ENCODE measurements around the gene FAM47E. TPM values are rescaled to one million over a fixed set of nuclear protein-coding genes. Genes with fewer than 3 reads are reported as not detected.

The FAM47E gene
- total and polyA plus RNA-seq, 9 of the 15 experiments (the other 6 are each of a cell fraction or from before 2014, with no cell fraction given), result 3.7 to 15.6 (median 6.4) TPM

DNA sequence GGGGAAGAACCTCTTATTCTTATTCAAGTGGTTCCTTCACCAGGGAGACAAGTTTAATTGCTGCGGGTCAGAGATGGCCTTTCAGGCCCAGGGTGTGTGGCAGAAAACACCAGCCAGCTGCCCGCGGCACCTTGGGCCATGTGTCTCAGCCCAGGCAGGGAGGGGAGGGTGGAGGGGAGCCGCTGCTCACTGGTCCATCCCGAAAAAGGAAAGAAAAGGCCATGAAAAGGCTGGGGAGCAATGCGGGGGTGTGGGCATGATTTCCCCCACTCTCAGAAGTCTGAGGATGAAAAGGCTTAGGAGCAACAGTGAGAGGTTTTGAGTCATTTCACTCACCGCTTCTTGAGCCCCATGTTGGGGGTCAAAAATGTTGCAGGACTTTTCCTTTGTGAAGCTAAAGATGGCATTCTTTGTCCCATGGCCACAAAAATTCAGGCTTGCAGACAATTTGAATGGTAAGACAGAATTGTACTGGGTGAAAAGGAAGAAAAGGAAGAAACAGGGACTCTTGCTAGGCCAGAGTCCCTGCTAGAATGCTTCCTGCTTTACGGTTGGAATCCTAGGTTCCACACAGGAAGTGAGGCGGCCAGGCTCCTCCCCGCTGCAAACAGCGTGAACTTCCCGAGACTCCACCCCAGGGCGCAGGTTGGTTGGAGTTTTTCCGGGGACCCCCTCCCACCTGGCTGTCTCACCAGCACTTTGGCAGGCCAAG, 17.4 kb upstream of the FAM47E start (continued):
- TF ChIP-seq ZNF586 (CRISPR knock-in tag; conservative IDR thresholded peaks at IDR 0.05) (no peak), BRD9 (IDR thresholded peaks at IDR 0.05; ENCODE audit: low read depth, partially characterized antibody) (no peak), CXXC5 (CRISPR knock-in tag; IDR thresholded peaks at IDR 0.05) (peak; percentile 43; the same call in 1 of the 2 replicates), ZNF184 (CRISPR knock-in tag; IDR thresholded peaks at IDR 0.05) (no peak), MCM2 (IDR thresholded peaks at IDR 0.05; ENCODE audit: low read depth) (no peak), CBX1 (IDR thresholded peaks at IDR 0.05; ENCODE audit: low read depth) (0 out of 2 replicates have a peak, but pooled peaks have one; percentile 47), ZNF175 (CRISPR knock-in tag; IDR thresholded peaks at IDR 0.05; ENCODE audit: low read depth) (0 out of 2 replicates have a peak, but pooled peaks have one; percentile 22), TEAD4 (IDR thresholded peaks at IDR 0.05; ENCODE audit: low read length) (peak; percentile 24), TEAD4 (CRISPR knock-in tag; IDR thresholded peaks at IDR 0.05; ENCODE audit: borderline replicate concordance) (no peak), HSF4 (CRISPR knock-in tag; IDR thresholded peaks at IDR 0.05; ENCODE audit: borderline replicate concordance) (no peak), ZBTB33 (CRISPR knock-in tag; IDR thresholded peaks at IDR 0.05) (no peak), PREB (CRISPR knock-in tag; IDR thresholded peaks at IDR 0.05) (no peak), MED1 (CRISPR knock-in tag; IDR thresholded peaks at IDR 0.05; ENCODE audit: borderline replicate concordance) (no peak), BACH1 (tag; IDR thresholded peaks at IDR 0.05) (no peak), MITF (IDR thresholded peaks at IDR 0.05) (no peak), RCOR1 (IDR thresholded peaks at IDR 0.05; ENCODE audit: borderline replicate concordance in 1 of 2, low read depth in 2 of 2, low read length in 2 of 2) (0 out of 4 replicates have a peak, but pooled peaks of 1 of the 2 experiments have one; percentile 33), ZBTB11 (CRISPR knock-in tag; IDR thresholded peaks at IDR 0.05) (no peak)
- TF ChIP-seq, protein P1, sequence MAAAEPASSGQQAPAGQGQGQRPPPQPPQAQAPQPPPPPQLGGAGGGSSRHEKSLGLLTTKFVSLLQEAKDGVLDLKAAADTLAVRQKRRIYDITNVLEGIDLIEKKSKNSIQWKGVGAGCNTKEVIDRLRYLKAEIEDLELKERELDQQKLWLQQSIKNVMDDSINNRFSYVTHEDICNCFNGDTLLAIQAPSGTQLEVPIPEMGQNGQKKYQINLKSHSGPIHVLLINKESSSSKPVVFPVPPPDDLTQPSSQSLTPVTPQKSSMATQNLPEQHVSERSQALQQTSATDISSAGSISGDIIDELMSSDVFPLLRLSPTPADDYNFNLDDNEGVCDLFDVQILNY (CRISPR knock-in tag; IDR thresholded peaks at IDR 0.05), result no peak
